GM12873 (cell line): ENCODE results near the gene GOLPH3L.

ENCODE experiments used
- TF ChIP-seq, protein P1 (sequence below): IDR thresholded peaks from 2 replicates; pipeline ENCODE4 v1.5.1; 2012; ENCODE audit warnings: low read depth, mild to moderate bottlenecking, moderate library complexity, low read length, control low read depth; ENCODE audit not compliant: insufficient read depth; ENCODE audit errors: missing control alignments

The GOLPH3L gene

DNA sequence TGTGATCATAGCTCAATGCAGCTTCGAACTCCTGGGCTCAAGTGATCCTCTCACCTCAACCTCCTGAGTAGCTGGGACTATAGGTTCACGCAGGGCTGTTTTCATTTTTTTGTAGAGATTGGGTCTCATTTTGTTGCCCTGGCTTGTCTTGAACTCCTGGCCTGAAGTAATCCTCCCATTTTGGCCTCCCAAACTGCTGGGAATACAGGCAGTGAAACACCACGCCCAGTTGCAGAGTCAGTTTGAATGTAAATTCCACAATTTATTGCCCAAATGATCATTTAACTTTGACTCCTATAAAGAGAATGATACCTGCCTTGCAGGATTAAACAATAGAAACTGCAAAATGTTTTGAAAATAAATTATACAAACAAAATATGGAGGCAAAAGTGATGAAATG is 10.7 kb downstream of the GOLPH3L start:
- TF ChIP-seq, protein P1, sequence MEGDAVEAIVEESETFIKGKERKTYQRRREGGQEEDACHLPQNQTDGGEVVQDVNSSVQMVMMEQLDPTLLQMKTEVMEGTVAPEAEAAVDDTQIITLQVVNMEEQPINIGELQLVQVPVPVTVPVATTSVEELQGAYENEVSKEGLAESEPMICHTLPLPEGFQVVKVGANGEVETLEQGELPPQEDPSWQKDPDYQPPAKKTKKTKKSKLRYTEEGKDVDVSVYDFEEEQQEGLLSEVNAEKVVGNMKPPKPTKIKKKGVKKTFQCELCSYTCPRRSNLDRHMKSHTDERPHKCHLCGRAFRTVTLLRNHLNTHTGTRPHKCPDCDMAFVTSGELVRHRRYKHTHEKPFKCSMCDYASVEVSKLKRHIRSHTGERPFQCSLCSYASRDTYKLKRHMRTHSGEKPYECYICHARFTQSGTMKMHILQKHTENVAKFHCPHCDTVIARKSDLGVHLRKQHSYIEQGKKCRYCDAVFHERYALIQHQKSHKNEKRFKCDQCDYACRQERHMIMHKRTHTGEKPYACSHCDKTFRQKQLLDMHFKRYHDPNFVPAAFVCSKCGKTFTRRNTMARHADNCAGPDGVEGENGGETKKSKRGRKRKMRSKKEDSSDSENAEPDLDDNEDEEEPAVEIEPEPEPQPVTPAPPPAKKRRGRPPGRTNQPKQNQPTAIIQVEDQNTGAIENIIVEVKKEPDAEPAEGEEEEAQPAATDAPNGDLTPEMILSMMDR = no peak

DNA sequence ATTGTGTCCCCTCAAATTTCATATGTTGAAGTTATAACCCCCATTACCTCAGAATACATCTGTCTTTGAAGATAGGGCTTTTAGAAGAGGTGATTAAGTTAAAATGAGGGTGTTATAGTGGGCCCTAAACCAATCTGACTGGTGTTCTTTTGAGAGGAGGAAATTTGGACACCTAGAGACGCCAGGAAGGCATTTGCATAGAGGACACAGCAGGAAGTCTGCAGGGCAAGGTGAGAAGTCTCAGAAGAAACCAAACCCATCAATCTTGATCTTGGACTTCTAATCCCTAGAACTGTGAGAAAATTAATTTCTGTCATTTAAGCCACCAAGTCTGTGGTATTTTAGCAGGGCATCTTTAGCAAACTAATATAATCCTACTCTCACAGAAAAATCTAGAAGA is 13.0 kb downstream of the GOLPH3L start:
- TF ChIP-seq, protein P1 = no peak

DNA sequence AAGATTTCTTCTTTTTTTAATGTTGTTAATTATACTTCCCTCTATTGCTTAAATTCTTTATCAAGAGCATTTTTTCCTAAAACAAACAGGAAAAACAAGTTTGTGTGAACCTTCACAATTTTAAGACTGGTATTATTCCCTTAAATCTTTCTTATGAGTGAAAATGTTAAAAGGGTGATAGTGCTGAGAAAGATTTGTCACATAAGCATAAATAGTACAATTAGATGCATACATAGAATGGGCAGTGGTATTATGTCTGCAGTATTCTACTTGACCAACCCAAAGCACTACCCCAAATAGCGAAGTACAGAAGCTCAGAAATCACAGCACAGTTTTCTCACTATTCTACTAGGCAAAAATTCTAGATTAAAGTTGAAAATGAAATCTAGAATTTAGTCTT is 18.0 kb downstream of the GOLPH3L start:
- TF ChIP-seq, protein P1 = no peak

DNA sequence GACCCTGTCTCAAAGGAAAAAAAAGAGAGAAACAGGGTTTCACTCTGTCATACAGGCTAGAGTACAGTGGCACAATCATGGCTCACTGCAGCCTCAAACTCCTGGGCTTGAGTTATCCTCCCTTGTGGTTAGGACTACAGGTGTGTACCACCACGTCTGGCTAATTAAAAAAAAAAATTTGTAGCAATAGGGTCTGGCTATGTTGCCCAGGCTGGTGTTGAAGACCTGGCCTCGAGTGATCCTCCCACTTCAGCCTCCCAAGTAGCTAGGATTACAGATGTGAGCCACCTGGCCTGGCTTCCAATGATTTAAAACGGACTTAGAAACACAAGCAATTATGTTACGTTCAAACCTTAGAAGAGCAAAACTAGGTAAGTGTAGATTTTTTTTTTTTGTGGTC is 22.1 kb downstream of the GOLPH3L start:
- TF ChIP-seq, protein P1 = no peak

DNA sequence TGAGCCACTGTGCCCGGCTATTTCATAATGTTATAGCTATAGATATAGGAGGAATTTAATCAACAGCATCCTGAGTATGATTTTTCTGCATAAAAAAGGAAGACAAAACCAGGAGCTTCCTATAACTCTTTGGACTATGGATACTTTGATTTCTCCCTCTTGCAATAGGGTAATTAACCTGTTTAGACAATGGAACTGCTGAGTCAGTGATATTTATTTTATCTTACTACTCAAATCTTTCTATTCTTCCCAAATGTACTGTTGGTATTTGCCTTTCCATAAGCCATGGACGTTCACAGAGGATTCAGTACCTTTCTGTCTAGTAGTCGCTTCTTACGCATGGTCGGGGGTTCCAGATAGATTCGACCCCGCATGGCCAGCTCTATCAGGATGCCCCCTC is 33.6 kb downstream of the GOLPH3L start:
- TF ChIP-seq, protein P1 = no peak

DNA sequence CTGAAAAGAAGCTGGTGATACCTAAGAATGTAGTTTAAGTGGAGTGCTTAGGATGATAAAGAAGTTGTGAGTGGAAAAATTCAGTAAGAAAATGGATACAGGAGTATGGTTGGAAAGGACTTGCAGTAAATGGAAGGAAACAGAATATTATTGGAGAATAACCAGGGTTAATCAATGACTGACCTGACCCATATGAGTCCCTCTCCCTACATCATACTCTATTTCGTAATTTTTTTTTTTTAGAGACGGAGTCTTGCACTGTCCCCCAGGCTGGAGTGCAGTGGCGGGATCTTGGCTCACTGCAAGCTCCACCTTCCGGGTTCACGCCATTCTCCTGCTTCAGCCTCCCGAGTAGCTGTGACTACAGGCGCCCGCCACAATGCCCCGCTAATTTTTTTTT is 34.1 kb downstream of the GOLPH3L start:
- TF ChIP-seq, protein P1 = no peak

DNA sequence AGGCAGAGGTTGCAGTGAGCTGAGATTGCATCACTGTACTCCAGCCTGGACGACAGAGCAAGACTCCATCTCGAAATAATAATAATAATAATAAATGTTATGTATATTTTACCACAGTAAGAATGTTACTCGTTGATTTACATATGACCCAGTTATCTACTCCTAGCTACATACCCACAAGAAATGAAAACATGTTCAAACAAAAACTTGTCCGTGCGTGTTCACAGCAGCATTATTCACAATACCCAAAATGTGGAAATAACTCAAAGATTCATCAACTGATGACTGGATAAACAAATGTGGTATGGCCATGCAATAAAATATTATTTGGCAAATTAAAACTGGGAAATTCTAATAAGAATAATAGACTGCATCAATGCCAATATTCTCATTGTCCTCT is 35.8 kb downstream of the GOLPH3L start:
- TF ChIP-seq, protein P1 = no peak
